T1000 (cell line): Measurements from ENCODE around the gene METTL1.
"Not testable (repeated sequence)": the region's sequence is repeated elsewhere in the genome, so short reads cannot be mapped to it uniquely, and the experiment has no call there.

ENCODE experiments used
- DNase-seq: peaks from one replicate; lab custom pipeline; 2025; ENCODE audit warnings: mixed read lengths; lab: John Stamatoyannopoulos, UW

The METTL1 gene

DNA sequence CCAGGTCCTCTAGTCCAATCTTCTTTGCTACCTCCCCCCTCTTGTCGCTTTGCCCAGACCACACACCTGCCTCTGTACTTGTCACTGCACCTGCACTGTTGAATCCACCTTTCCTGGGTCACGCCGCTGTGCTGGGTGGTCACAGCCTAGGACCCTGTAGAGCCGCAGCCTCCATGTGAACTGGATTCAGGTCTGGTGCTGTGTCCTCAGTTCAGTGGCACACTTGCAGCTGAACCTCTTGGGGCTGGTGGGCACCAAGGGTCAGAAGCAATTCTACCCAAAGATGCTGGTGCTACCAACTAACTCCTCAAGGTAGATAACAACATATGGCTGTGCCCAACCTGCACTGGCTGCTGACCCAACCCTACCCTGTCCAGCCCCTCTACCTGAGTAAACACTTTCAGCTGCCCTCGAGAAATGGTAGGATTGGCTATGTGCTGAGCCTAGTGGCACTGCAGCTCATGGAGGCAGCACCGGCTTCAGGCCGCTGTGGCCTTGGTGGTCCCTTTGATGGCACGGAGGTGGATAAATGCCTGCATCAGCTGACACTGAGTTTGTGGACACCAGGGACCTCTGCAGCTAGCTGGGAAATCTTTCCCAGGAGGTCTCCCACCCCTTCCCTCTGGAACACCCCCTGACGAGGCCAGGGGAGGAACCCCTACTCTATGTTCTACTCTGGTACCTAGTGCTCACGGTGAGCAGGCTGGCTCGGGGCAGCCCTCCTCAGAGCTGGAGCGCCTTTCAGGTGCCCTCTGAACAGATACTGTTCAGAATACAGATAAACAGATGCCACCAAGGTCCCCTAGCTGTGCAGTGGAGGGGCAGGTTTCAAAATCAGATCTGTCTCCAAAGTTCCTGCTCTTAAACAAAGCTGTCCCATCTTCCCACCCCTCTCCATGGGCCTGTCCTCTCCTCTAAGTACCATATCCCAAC, 47.6 kb downstream of the METTL1 start:
- no peak for DNase-seq

DNA sequence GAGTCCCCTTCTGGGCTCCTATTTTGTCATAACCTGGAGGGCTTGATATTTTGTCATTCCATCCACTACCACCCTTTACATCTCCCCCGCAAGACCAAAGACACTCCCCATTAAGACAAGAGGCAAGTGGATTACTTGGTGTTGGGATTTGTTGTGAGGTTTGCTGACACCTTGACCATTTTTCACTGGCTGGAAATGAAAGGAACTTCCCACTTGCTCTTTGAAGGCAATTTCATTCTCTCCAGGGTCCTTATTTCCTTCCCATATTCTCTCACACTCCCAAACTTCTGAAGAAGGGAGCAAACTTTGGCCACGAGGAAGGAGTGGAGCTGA, 48.3 kb downstream of the METTL1 start:
- DNase-seq, result no peak

DNA sequence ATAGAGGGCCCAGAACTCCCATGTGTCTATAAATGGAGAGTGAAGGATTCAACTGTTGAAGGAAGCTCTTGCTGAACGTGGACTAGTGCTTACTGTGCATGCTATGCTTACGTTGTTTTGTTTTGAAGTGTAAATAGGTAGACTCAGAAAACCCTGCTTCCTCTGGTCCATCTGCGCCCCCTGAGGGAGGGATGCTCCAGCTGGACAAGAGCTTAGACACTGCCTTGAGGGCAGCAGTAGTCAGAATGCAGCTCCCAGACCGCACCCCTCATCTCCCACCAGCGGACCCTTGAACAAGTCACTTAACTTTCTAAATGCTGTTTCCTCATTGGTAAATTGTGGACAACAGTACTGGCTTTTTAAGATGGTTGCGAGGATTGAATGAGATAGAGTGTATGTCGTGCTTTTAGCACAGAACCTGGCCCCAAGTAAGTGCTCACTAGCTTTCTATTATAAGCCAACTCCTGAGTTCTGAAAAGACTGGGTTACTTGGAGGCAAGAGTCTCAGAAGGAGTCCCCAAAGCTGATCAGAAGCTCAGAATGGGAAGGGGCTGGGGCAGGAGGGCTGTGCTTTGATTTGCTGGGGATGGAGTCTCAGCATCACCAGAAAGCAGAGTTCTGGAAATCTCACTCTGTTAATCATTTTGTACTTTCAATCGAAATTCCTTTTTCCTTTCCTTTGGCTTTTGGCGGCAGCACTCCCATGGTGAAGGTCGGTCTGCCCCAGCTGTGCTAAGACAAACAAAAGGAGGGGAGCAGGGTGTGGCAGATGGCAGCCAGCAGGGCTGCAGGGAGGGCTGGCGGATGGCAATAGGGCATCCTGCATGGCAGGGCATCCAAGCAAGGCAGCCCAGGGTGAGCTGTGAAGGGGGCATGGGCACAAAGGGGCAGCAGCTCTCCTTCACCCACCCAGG, 48.9 kb downstream of the METTL1 start:
- no peak for DNase-seq

DNA sequence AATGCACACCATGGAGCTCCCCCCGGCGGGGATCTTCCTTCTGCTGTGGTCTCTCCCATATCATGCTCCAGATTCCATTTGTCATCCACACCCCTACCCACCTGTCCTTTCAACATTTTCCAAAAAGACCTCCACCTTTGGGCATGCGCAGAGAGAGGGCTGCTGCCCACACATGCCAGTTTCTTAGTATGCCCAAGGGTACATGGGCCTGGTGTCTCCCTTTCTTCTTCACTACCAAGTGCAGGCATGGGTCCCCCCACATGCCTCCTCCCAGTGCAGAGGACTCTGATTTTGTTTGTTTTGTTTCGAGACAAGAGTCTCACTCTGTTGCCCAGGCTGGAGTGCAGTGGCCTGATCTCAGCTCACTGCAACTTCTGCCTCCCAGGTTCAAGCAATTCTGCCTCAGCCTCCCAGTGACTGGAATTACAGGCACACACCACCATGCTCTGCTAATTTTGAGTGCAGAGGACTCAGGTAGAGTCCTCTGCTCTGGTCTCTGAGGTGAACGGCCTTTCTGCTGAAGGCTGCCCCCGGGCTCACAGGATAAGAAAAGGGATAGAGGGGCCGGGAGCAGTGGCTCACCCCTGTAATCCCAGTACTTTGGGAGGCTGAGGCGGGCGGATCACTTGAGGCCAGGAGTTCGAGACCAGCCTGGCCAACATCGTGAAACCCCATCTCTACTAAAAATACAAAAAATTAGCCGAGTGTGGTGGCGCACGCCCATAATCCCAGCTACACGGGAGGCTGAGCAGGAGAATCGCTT, 49.9 kb downstream of the METTL1 start:
- DNase-seq, result not testable (repeated sequence)

DNA sequence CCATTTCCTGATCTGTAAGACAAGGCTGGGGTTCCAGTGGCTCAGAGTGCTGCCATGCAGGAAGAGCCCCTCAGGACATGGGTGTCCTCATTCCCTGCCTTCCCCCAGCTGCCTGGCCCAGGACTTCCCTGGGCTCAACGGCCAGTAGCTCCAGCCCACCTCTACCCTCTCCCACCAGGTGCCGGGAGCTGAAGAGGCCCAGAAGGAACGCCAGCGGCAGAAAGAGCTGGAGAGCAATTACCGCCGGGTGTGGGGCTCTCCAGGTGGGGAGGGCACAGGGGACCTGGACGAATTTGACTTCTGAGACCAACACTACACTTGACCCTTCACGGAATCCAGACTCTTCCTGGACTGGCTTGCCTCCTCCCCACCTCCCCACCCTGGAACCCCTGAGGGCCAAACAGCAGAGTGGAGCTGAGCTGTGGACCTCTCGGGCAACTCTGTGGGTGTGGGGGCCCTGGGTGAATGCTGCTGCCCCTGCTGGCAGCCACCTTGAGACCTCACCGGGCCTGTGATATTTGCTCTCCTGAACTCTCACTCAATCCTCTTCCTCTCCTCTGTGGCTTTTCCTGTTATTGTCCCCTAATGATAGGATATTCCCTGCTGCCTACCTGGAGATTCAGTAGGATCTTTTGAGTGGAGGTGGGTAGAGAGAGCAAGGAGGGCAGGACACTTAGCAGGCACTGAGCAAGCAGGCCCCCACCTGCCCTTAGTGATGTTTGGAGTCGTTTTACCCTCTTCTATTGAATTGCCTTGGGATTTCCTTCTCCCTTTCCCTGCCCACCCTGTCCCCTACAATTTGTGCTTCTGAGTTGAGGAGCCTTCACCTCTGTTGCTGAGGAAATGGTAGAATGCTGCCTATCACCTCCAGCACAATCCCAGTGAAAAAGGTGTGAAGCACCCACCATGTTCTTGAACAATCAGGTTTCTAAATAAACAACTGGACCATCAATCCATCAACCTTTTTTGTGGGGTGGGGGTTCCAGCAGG, 51.0 kb downstream of the METTL1 start:
- no peak for DNase-seq

DNA sequence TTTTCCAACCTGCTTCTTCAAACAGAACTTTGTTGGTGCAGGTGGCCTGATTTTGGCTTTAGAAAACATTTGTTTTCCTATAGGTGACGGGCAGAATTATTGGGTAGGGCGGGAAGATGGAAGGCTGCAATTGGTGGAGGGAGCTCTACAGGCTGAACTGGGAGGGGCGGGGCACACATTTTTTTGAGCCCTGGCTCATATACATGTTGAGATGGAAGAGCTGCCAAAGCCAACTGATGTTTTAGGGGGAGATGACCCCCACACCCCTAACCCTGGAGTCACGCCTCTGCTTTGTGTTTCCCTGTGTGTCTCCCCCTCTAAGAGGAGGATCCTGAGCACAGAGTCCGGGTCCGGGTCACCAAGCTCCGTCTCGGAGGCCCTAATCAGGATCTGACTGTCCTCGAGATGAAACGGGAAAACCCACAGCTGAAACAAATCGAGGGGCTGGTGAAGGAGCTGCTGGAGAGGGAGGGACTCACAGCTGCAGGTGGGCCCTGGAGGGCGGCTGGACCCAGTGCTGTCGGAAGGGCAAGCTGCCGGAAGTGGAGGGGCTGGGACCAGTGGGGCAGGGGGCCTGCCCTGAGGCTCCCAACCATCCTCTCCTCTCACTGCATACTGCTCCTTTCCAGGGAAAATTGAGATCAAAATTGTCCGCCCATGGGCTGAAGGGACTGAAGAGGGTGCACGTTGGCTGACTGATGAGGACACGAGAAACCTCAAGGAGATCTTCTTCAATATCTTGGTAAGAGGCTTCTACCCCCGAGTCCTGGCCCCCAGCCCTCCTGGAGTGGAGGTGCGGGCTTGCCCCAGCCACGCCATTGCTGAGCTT, 51.9 kb downstream of the METTL1 start:
- no peak for DNase-seq

DNA sequence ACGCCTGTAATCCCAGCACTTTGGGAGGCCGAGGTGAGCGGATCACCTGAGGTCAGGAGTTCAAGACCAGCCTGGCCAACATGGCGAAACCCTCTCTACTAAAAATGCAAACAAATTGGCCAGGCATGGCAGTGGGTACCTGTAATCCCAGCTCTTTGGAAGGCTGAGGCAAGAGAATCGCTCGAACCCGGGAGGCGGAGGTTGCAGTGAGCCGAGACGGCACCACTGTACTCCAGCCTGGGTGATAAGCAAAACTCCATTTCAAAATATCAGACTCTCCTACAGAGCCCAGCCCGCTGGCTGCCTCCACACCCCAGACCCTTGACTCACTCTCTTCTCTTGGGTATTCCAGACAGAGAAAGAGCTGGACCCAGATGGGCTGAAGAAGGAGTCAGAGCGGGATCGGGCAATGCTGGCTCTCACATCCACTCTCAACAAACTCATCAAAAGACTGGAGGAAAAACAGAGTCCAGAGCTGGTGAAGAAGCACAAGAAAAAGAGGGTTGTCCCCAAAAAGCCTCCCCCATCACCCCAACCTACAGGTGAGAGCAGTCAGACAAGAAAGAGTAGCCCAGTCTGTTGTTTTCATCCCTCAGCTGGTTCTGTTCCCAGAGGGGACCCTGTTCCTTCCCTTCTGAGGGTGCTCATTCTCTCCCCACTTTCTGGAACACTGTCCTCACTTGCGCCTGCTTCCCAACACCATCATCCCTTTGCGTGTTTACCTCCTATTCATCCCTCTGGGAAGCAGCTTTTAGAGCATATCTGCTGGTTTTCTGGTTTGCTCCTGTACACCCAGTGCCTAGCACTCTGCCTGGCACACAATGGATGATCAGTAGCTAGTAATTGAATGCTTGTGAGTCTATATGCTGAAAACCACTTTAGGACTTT, 53.0 kb downstream of the METTL1 start:
- no peak for DNase-seq
